Suprapubic skin (tissue), 4 donors: ENCODE measurements around the gene SPRED2.

Experiments used
- CTCF ChIP-seq, 2 donors: fragments of 200-600 bp in 1 of 2; fragments of 450-650 bp in 1 of 2; sonication (generic) in 1 of 2; IDR thresholded peaks; one replicate each; pipeline ENCODE4 v1.5.1; 2016 to 2019; ENCODE audit warnings: antibody characterized with exemption in 2 of 2, mild to moderate bottlenecking in 1 of 2, moderate library complexity in 1 of 2
- EP300 ChIP-seq: sonication (generic); formaldehyde crosslinking; IDR thresholded peaks from one replicate; pipeline ENCODE4 v1.6.1; 2017; ENCODE audit warnings: antibody characterized with exemption
- POLR2A ChIP-seq, 2 donors: fragments of 450-650 bp; IDR thresholded peaks; one replicate each; pipeline ENCODE4 v1.6.1; 2017; ENCODE audit warnings: antibody characterized with exemption in 2 of 2, mild to moderate bottlenecking in 2 of 2, moderate library complexity in 2 of 2
- POLR2AphosphoS5 ChIP-seq, 3 donors: sonication (generic); formaldehyde crosslinking; IDR thresholded peaks; one replicate each; pipeline ENCODE4 v1.6.1; 2017; ENCODE audit warnings: antibody characterized with exemption in 3 of 3

GRCh38 chr2:65411056-65411795 is 21.2 kb downstream of the SPRED2 start:
- TF ChIP-seq CTCF (IDR thresholded peaks at IDR 0.05) (no peak), POLR2A (IDR thresholded peaks at IDR 0.05) (no peak), POLR2AphosphoS5 (IDR thresholded peaks at IDR 0.05) (no peak), EP300 (no peak)
